Daoy (cell line): ENCODE results near the gene HEG1. TPM values are rescaled to one million over a fixed set of nuclear protein-coding genes. Genes with fewer than 3 reads are reported as not detected.
A peak's percentile ranks its signal among the peaks of the same experiment; 100 is the strongest.

ENCODE experiments used
- DNase-seq: peaks from one replicate; pipeline ENCODE4 v3.0.0-alpha.2; 2015; ENCODE audit warnings: low read depth
- total RNA-seq: library from RNA; depleted of rRNA; stranded (reverse); fragments of >200 nt; shearing (Covaris generic); gene quantifications from 2 replicates; pipeline ENCODE4 v1.2.3, GENCODE V29; 2014

Gene HEG1
- total RNA-seq, 1 experiment from 2014 or later, result 14.9 TPM

DNA sequence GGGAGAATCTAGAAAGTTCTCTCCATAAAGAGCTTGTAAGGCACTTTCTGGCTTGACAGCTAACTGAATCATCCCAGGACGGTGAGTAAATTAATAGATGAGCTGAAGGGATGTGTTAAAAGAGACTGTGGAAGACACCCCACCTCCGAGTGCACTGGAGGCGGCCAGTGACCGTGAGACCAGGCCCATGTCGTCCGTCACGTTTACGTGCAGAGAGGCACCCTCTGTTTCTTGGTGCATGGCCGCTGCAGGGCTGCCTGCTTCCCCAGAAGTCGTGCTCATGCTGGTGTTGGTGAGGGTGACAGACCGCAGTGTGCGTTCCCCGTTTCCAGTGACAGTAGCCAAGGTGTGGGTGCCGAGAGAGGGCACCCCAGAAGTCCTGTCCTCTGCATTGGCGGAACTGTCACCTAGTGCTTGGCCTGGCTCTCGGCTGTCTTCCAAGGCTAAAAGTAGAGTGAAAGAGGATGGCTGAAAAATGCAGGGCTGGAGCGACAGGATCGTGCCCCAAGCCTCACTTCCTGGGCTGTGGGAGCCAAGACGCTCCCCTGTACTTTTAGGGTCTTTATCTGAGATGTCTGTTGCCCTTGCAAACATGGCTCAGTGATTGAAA, 41.1 kb downstream of the HEG1 start:
- no peak for DNase-seq

- DNase-seq, result no peak
These were observed 42.7 kb downstream of the HEG1 start for GRCh38 chr3:125013095-125013494.

- DNase-seq, result no peak
These were observed 43.9 kb downstream of the HEG1 start for GRCh38 chr3:125011941-125012340.

DNA sequence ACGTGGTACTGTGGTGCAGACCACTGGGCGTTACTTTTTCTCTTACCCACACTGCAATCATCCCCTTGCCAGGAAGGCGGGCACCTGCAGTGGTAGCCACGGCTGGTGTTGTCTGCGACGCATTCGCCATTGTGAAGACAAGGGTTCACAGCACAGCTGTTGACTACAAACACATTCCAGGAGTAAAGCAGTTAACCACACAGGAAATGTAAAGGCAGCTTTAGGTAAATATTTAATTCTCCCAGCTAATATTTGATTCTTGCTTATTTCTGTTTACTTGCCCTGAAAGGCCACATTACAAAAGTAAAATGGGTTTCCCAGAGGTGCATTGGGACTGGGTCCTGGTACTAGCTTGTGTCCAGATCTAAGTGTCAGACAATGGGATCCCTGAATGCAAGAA, 45.4 kb downstream of the HEG1 start:
- DNase-seq, result no peak

DNA sequence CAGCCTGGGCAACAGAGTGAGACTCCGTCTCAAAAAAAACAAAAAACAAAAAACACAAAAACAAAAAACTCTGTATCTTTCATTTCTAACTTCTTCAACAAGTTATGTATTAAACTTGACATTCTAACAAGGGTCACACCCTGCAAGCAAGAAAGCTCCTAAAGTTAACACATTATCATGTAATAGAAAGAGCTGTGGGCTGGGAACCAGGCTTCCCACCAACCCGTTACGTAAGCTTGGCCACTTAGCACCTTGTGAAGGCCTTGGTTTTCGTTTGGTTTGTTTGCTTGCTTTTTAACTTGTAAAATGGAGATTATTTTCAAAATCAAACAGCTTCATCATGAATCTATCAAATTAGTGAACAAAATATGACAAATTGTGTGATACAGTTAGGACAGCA, 47.0 kb downstream of the HEG1 start:
- no peak for DNase-seq

GRCh38 chr3:125006291-125006731, 49.5 kb downstream of the HEG1 start:
- no peak for DNase-seq

GRCh38 chr3:125005676-125006075, 50.1 kb downstream of the HEG1 start:
- peak; percentile 12 for DNase-seq

- DNase-seq, result no peak
These were observed 50.6 kb downstream of the HEG1 start for GRCh38 chr3:125005222-125005621.

- no peak for DNase-seq
These were observed 51.8 kb downstream of the HEG1 start for GRCh38 chr3:125003859-125004595.

- DNase-seq, result no peak
These were observed 52.4 kb downstream of the HEG1 start for GRCh38 chr3:125003369-125003853.

GRCh38 chr3:125002414-125003368, 53.1 kb downstream of the HEG1 start:
- no peak for DNase-seq

DNA sequence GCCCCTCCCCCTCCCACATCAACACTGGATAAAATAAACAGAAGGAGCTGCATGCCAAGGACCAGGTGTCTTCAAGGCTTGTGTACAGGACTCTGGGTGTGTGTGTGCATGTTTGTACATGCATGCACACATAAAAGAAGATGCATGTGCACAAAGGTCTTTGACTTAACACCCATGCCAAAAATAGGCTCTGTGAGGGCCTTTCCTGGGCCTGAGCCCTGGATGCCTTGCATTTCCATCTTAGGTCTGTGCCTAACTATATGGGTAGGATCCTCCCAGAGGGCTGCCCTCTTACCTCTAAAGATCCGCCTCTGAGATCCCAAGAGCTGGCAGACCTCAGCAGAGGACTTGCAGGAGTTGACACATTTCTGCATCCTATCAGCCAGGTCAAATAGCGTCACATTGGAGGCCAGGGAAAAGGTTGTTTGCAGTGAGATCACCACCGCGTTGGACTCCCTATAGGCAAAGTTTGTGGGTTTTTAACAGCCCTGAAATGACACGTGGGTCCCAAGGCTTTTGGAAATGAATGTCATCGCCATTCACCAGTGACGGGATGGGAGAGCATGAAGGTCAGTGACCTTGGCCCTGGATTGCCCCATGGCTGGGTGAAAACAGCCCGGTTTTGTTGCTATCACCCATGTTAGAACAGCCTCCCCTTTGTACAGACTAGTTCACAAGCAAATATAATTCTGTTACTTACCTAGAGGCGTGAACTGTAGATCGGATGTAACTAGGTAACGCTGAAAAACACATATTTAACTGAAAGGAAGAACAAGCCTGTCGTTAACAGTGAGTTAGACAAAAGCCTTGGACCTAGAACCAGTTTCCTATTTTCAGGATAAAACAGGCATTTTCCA, 54.0 kb downstream of the HEG1 start:
- DNase-seq, result no peak

- DNase-seq, result no peak
These were observed 55.1 kb downstream of the HEG1 start for GRCh38 chr3:125000661-125001060.

DNA sequence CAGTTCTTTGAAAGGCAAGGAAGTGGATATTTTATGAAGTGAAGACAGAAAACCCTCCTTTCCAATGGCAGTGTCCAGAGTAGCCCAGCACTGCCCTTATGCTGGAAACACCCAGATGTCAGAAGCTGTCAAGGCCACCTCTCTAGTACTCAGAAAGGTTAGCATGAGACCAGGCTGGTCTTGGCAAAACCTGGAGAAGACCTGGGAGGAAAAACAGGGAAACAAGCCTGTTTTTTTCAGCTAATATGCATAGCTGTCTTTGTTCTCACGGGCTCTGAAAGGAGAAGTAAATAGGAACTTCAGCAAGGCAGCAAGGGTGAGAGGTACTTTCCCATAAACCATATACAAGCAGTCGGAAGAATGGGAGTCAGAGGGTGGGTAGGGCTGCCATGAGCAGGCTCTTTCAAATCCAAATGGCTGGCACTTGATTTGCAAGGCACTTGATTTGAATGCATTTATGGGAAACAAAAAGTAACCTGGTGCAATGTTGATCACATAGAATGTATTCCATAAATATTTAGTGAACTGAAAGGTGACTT, 55.8 kb downstream of the HEG1 start:
- DNase-seq, result no peak

DNA sequence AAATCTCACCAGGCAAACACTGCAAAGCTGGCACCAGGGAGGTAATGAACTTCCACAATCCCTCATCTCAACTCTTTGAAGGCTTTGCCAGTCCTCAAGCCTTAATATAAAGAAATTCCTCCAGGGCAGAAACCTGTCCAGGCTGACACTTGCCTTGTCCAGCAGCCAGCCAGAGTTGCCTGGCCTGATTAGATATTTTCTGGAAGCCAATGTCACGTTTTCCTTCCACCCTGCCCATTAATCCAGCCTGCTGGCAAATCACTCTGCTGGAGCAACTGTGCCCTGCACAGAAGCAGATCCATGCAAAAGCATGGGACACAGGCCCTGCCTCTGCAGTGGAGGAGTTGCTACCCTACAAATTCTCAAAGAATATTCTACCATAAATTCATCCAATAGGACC, 56.5 kb downstream of the HEG1 start:
- no peak for DNase-seq

GRCh38 chr3:124998247-124998630, 57.6 kb downstream of the HEG1 start:
- DNase-seq, result no peak

DNA sequence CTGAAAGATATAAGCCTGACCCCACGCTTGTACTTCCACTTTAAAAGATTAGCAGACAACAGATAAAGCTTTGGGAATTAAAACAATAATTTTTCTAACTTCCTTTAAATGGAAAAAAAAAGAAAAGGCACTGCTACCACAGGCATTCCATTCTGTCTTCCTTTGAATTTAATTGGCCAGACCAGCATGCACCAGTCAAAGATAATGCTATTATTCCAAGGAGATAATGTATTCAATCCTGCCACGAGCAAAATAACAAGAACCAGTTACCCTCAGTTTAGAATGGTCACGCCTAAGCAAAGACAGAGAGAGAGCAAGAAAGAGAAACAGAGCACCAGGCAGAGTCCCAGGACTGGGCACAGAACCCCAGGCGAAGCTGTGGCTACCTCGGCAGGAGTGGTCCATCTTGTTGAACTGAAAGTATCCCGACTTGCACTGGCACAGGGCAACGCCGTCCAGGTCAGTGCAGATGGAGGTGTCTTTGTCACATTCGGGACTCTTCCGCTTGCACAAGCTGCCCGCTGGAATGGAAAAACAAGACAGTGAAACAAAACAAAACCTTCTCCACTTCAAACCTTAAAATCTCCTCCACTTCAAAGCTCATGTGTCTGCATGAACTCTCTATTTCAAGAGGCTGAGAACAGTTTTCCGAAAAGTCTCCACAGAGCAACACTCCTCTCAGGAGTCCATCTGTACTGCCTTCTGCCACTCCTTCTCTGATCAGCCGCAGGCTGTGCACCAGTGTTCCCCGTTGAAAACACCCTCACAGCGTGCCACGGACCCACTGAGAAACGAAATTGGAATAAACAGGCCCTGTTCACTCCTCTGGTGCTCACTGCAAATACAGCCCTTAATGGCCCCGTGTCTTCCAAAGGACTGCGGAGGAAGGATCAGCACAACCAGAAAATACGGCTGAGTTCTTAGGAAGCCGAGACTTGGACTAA, 58.2 kb downstream of the HEG1 start:
- DNase-seq, result no peak

GRCh38 chr3:124995460-124995994, 60.3 kb downstream of the HEG1 start:
- peak; percentile 45 for DNase-seq

DNA sequence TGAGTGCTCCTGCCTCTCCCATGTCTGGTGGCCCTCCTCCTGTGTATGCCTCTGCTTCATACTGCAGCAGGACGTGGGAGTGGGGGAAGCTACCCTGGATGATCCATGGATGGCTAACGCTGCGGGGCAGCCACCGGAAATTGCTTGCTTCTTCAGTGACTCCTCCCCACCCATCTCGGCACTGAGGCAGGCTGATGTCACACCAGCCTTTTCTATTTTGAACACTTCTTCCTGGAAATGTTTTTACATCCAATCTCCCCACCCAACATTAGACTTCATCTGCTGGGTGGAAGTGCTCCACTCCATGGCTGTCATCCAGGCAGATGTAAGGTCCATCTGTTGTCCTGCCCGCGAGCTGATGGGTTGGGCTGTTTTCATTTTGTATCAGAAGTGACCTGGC, 62.3 kb downstream of the HEG1 start:
- DNase-seq, result no peak

DNA sequence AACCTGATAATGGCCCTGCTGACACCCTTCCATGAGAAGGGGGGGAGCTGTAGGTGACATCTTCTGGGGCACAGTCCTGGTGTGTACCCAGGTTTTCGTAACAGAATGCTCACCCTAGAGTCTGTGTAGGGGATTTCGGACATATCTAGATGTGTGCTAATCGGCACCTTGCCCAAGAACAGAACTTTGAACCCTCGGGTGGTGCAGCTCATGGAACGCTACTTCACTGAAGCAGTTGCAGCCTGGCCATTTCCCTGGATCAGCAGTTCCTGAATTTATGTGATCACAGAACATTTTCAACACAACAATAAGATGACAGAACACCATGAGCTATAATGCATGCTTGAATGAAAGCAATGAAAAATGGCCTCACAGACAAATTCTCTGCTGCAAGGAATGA, 63.8 kb downstream of the HEG1 start:
- no peak for DNase-seq
